ENCODE measurements around the gene KY. TPM values are rescaled to one million over a fixed set of nuclear protein-coding genes. Genes with fewer than 3 reads are reported as not detected.
"Not testable (repeated sequence)": the region's sequence is repeated elsewhere in the genome, so short reads cannot be mapped to it uniquely, and the experiment has no call there.

Gene KY
- polyA plus RNA-seq, 3 donors = 0.03 to 0.09 TPM; not detected in 1

DNA sequence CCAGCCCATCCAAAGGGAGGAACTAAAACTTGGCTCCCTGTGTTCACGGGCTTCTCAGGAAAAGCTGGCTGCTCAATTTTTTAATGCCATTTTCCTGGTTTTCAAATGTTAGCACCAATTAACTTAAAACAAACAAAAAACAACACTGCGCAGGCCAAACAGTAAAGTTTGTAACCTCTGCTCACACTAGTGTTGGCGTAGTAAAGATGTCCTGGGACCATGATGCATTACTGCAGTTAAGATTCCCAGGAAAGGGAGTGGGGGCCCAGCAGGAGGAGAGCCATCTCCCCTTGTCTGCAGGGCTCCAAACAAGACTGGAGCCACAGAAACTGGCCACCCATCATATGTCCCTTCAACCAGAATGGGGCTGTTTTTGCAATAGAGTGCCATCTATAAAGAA, 74.0 kb downstream of the KY start:
- Histone ChIP-seq H3K9me3 (replicated peaks in 1 of 2; ENCODE audit: control insufficient read depth in 1 of 2, insufficient read depth in 1 of 2, low read length in 2 of 2) (no peaks in the 10 kb centered on the region), H3K4me2 (replicated peaks; ENCODE audit: extremely low read depth, low read length, poor library complexity, severe bottlenecking) (no peak overlapping the region), H3K9ac (ENCODE audit: insufficient read depth, low read length, poor library complexity, severe bottlenecking) (no peak overlapping the region), H2AFZ (ENCODE audit: insufficient read depth, low read depth, low read length, poor library complexity, severe bottlenecking) (no peak overlapping the region), H3K27ac (ENCODE audit: low read depth in 1 of 2, low read length in 2 of 2) (no peak overlapping the region), H4K20me1 (ENCODE audit: insufficient read depth, low read length) (no peaks in the 10 kb centered on the region), H3K4me3 (replicated peaks in 1 of 3; ENCODE audit: low read depth in 2 of 3, low read length in 3 of 3) (no peak overlapping the region), H3K27me3 (ENCODE audit: control insufficient read depth in 2 of 2, insufficient read depth in 2 of 2, low read length in 2 of 2) (no peaks in the 10 kb centered on the region), H3K36me3 (replicated peaks in 1 of 2; ENCODE audit: control insufficient read depth in 1 of 2, insufficient read depth in 2 of 2, low read length in 2 of 2) (no peaks in the 10 kb centered on the region), H3K4me1 (ENCODE audit: control insufficient read depth in 1 of 2, insufficient read depth in 2 of 2, low read length in 2 of 2) (no peaks in the 10 kb centered on the region), H3K79me2 (ENCODE audit: insufficient read depth, low read length) (no peaks in the 10 kb centered on the region)
- Mint-ChIP-seq H3K9me3 (peaks cover 1 to 8% (median 3%) of the 10 kb centered on the region in 7 donors), H3K4me1 (no peaks in the 10 kb centered on the region), H3K36me3 (peaks cover 0 to 8% of the 10 kb centered on the region in 2 donors), H3K4me3 (no peak overlapping the region), H3K27me3 (ENCODE audit: low read depth in 3 of 3) (peaks cover 0 to 2% (median 0%) of the 10 kb centered on the region in 3 donors), H3K27ac (no peak overlapping the region)
- no peak for DNase-seq
- WGBS (ENCODE audit: insufficient coverage) = 100% methylated on average over 3 of the region's 3 CpGs
- TF ChIP-seq, protein P1, sequence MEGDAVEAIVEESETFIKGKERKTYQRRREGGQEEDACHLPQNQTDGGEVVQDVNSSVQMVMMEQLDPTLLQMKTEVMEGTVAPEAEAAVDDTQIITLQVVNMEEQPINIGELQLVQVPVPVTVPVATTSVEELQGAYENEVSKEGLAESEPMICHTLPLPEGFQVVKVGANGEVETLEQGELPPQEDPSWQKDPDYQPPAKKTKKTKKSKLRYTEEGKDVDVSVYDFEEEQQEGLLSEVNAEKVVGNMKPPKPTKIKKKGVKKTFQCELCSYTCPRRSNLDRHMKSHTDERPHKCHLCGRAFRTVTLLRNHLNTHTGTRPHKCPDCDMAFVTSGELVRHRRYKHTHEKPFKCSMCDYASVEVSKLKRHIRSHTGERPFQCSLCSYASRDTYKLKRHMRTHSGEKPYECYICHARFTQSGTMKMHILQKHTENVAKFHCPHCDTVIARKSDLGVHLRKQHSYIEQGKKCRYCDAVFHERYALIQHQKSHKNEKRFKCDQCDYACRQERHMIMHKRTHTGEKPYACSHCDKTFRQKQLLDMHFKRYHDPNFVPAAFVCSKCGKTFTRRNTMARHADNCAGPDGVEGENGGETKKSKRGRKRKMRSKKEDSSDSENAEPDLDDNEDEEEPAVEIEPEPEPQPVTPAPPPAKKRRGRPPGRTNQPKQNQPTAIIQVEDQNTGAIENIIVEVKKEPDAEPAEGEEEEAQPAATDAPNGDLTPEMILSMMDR (IDR thresholded peaks at IDR 0.05) = no peak
- intact Hi-C loops (cut with micrococcal nuclease) = no loop called here

DNA sequence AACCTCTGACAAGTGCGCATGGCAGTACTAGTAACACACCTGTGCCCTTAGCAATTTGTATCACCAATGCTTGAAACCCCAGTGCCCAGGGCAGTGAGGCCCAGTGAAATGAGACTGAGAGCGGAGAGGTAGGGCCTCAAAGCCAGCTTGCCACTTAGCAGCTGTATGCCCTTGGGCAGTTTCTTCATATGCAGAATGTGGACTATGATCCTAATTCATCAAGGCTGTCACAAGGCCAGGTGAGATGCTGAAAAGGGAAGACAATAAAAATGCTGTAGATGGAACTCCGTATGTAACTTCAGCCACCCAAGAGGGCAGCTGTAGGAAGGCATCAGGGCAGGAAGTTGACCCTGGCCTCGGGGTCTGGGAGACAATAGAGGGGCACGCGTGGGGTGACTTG, 74.4 kb downstream of the KY start:
- intact Hi-C loops (cut with micrococcal nuclease) = no loop called here
- Histone ChIP-seq H3K36me3 (replicated peaks in 1 of 2; ENCODE audit: control insufficient read depth in 1 of 2, insufficient read depth in 2 of 2, low read length in 2 of 2) (no peaks in the 10 kb centered on the region), H3K9me3 (replicated peaks in 1 of 2; ENCODE audit: control insufficient read depth in 1 of 2, insufficient read depth in 1 of 2, low read length in 2 of 2) (no peaks in the 10 kb centered on the region), H3K79me2 (ENCODE audit: insufficient read depth, low read length) (no peaks in the 10 kb centered on the region), H3K27ac (ENCODE audit: low read depth in 1 of 2, low read length in 2 of 2) (no peak overlapping the region), H3K9ac (ENCODE audit: insufficient read depth, low read length, poor library complexity, severe bottlenecking) (no peak overlapping the region), H3K27me3 (ENCODE audit: control insufficient read depth in 2 of 2, insufficient read depth in 2 of 2, low read length in 2 of 2) (no peaks in the 10 kb centered on the region), H3K4me3 (replicated peaks in 1 of 3; ENCODE audit: low read depth in 2 of 3, low read length in 3 of 3) (no peak overlapping the region), H4K20me1 (ENCODE audit: insufficient read depth, low read length) (no peaks in the 10 kb centered on the region), H3K4me1 (ENCODE audit: control insufficient read depth in 1 of 2, insufficient read depth in 2 of 2, low read length in 2 of 2) (no peaks in the 10 kb centered on the region), H2AFZ (ENCODE audit: insufficient read depth, low read depth, low read length, poor library complexity, severe bottlenecking) (no peak overlapping the region), H3K4me2 (replicated peaks; ENCODE audit: extremely low read depth, low read length, poor library complexity, severe bottlenecking) (no peak overlapping the region)
- TF ChIP-seq, protein P1 (IDR thresholded peaks at IDR 0.05) = no peak
- Mint-ChIP-seq H3K36me3 (peaks cover 0 to 8% of the 10 kb centered on the region in 2 donors), H3K9me3 (peaks cover 1 to 8% (median 4%) of the 10 kb centered on the region in 7 donors), H3K27ac (no peak overlapping the region), H3K27me3 (ENCODE audit: low read depth in 3 of 3) (no peaks in the 10 kb centered on the region), H3K4me1 (no peaks in the 10 kb centered on the region), H3K4me3 (no peak overlapping the region)
- no peak for DNase-seq
- 91% methylated on average over 6 of the region's 6 CpGs for WGBS (ENCODE audit: insufficient coverage)

DNA sequence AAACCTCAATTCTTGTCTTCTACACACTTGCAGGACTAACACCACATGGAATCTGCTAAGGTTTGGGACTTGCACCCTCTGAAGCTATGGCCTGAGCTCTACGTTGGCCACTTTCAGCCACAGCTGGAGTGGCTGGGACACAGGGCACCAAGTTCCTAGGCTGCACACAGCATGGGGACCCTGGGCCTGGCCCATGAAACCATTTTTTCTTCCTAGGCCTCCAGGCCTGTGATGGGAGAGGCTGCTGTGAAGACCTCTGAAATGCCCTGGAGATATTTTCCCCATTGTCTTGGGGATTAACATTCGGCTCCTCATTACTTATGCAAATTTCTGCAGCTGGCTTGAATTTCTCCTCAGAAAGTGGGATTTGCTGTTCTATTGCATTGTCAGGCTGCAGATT, 80.9 kb downstream of the KY start:
- peaks cover 18 to 37% (median 30%) of the 10 kb centered on the region in 7 donors for H3K9me3 Mint-ChIP-seq
- peaks cover 12 to 26% of the 10 kb centered on the region in 2 donors for H3K9me3 ChIP-seq (replicated peaks in 1 of 2; ENCODE audit: control insufficient read depth in 1 of 2, insufficient read depth in 1 of 2, low read length in 2 of 2)
- H4K20me1 ChIP-seq (ENCODE audit: insufficient read depth, low read length) = not testable (repeated sequence)

More for the DNA sequence above, 80.9 kb downstream of the KY start:
- H3K4me1 ChIP-seq (ENCODE audit: control insufficient read depth in 1 of 2, insufficient read depth in 2 of 2, low read length in 2 of 2); H3K4me2 ChIP-seq (replicated peaks; ENCODE audit: extremely low read depth, low read length, poor library complexity, severe bottlenecking); H3K27ac ChIP-seq (ENCODE audit: low read depth in 1 of 2, low read length in 2 of 2); H3K27me3 Mint-ChIP-seq (ENCODE audit: low read depth in 3 of 3); H3K4me3 ChIP-seq (replicated peaks in 1 of 3; ENCODE audit: low read depth in 2 of 3, low read length in 3 of 3); intact Hi-C loops (cut with micrococcal nuclease); H3K27me3 ChIP-seq (ENCODE audit: control insufficient read depth in 2 of 2, insufficient read depth in 2 of 2, low read length in 2 of 2); H2AFZ ChIP-seq (ENCODE audit: insufficient read depth, low read depth, low read length, poor library complexity, severe bottlenecking); DNase-seq; H3K4me3 Mint-ChIP-seq; H3K4me1 Mint-ChIP-seq; H3K9ac ChIP-seq (ENCODE audit: insufficient read depth, low read length, poor library complexity, severe bottlenecking); H3K36me3 ChIP-seq (replicated peaks in 1 of 2; ENCODE audit: control insufficient read depth in 1 of 2, insufficient read depth in 2 of 2, low read length in 2 of 2); H3K27ac Mint-ChIP-seq; H3K79me2 ChIP-seq (ENCODE audit: insufficient read depth, low read length): not testable (repeated sequence)
- 96% methylated on average over 2 of the region's 2 CpGs for WGBS (ENCODE audit: insufficient coverage)
- peaks cover 0 to 12% of the 10 kb centered on the region in 2 donors for H3K36me3 Mint-ChIP-seq

Data from CD14-positive monocyte (primary cell).